ENCODE results near the gene UCHL3.

DNA sequence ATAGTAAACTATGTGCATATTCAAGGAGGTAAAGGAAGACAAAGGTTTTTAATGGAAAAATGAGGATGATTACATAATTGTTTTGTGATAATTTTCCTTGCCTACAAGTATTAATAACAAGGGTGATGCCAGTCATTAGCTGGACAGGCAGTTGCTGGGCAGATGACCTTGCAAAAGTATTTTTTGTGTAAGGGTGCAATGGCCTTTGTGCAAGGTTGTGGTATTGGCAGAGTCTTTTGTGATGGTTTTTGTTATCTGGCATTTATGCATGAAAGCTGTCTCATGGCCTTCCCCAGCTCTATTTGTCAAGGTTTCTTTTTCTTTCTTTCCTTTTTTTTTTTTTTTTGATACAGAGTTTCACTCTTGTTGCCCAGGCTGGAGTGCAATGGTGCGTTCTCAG, 7.6 kb upstream of the UCHL3 start:
- TF ChIP-seq POLR2A (IDR thresholded peaks at IDR 0.05) (no peak), CTCF (IDR thresholded peaks at IDR 0.05) (no peak)
